ENCODE results near the gene BIN1.

BIN1 gene

GRCh38 chr2:127090281-127091120 is 16.5 kb downstream of the BIN1 start:
- no peak for DNase-seq

- DNase-seq: no peak
Measured at GRCh38 chr2:127089478-127090235, 17.3 kb downstream of the BIN1 start.

- no peak for DNase-seq
Measured at GRCh38 chr2:127088706-127089105, 18.2 kb downstream of the BIN1 start.

GRCh38 chr2:127087791-127088495 is 19.0 kb downstream of the BIN1 start:
- no peak for DNase-seq

- no peak for DNase-seq
Measured at GRCh38 chr2:127086990-127087790, 19.8 kb downstream of the BIN1 start.

GRCh38 chr2:127085317-127085681 is 21.7 kb downstream of the BIN1 start:
- no peak for DNase-seq

- no peak for DNase-seq
Measured at GRCh38 chr2:127084611-127085316, 22.2 kb downstream of the BIN1 start.

GRCh38 chr2:127083819-127084503 is 23.0 kb downstream of the BIN1 start:
- no peak for DNase-seq

- DNase-seq: no peak
Measured at GRCh38 chr2:127082974-127083373, 24.0 kb downstream of the BIN1 start.

GRCh38 chr2:127081826-127082633 is 24.9 kb downstream of the BIN1 start:
- no peak for DNase-seq

- DNase-seq: no peak
Measured at GRCh38 chr2:127080938-127081755, 25.8 kb downstream of the BIN1 start.

- no peak for DNase-seq
Measured at GRCh38 chr2:127080226-127080937, 26.6 kb downstream of the BIN1 start.

- no peak for DNase-seq
Measured at GRCh38 chr2:127079358-127079920, 27.5 kb downstream of the BIN1 start.

- no peak for DNase-seq
Measured at GRCh38 chr2:127078666-127079270, 28.2 kb downstream of the BIN1 start.

GRCh38 chr2:127078028-127078427 is 28.9 kb downstream of the BIN1 start:
- no peak for DNase-seq

GRCh38 chr2:127076924-127077323 is 30.0 kb downstream of the BIN1 start:
- DNase-seq: no peak

GRCh38 chr2:127076290-127076689 is 30.7 kb downstream of the BIN1 start:
- no peak for DNase-seq

GRCh38 chr2:127075821-127076220 is 31.1 kb downstream of the BIN1 start:
- DNase-seq: no peak
